GF-D8 (cell line): ENCODE measurements around the gene XPNPEP2.

Experiments
- DNase-seq: peaks from one replicate; lab custom pipeline; 2025; lab: John Stamatoyannopoulos, UW

XPNPEP2 gene

GRCh38 chrX:129780441-129781105 is 41.8 kb downstream of the XPNPEP2 start:
- DNase-seq = no peak

GRCh38 chrX:129781134-129781672 is 42.4 kb downstream of the XPNPEP2 start:
- DNase-seq = peak; percentile 63

GRCh38 chrX:129781680-129782495 is 43.1 kb downstream of the XPNPEP2 start:
- DNase-seq = no peak

- no peak for DNase-seq
Measured at GRCh38 chrX:129782706-129783105, 43.9 kb downstream of the XPNPEP2 start.

- no peak for DNase-seq
Measured at GRCh38 chrX:129783291-129783713, 44.5 kb downstream of the XPNPEP2 start.

- peak; percentile 16 for DNase-seq
Measured at GRCh38 chrX:129784371-129784770, 45.6 kb downstream of the XPNPEP2 start.

GRCh38 chrX:129785160-129785947 is 46.6 kb downstream of the XPNPEP2 start:
- peak; percentile 75 for DNase-seq

- peak; percentile 76 for DNase-seq
Measured at GRCh38 chrX:129786210-129786651, 47.5 kb downstream of the XPNPEP2 start.

- DNase-seq = no peak
Measured at GRCh38 chrX:129787336-129788055, 48.7 kb downstream of the XPNPEP2 start.

GRCh38 chrX:129788527-129788926 is 49.7 kb downstream of the XPNPEP2 start:
- DNase-seq = no peak

GRCh38 chrX:129790146-129790545 is 51.4 kb downstream of the XPNPEP2 start:
- no peak for DNase-seq

- DNase-seq = no peak
Measured at GRCh38 chrX:129790808-129791207, 52.0 kb downstream of the XPNPEP2 start.

- no peak for DNase-seq
Measured at GRCh38 chrX:129791336-129791735, 52.6 kb downstream of the XPNPEP2 start.

GRCh38 chrX:129791961-129792570 is 53.3 kb downstream of the XPNPEP2 start:
- no peak for DNase-seq

GRCh38 chrX:129792586-129793291 is 54.0 kb downstream of the XPNPEP2 start:
- no peak for DNase-seq

- no peak for DNase-seq
Measured at GRCh38 chrX:129793604-129794191, 54.9 kb downstream of the XPNPEP2 start.

- no peak for DNase-seq
Measured at GRCh38 chrX:129795584-129795983, 56.8 kb downstream of the XPNPEP2 start.

- DNase-seq = no peak
Measured at GRCh38 chrX:129797251-129797906, 58.6 kb downstream of the XPNPEP2 start.

- no peak for DNase-seq
Measured at GRCh38 chrX:129798456-129798855, 59.7 kb downstream of the XPNPEP2 start.

- DNase-seq = no peak
Measured at GRCh38 chrX:129798888-129799287, 60.1 kb downstream of the XPNPEP2 start.
